ENCODE measurements around the gene TXNRD2.

TXNRD2 gene

DNA sequence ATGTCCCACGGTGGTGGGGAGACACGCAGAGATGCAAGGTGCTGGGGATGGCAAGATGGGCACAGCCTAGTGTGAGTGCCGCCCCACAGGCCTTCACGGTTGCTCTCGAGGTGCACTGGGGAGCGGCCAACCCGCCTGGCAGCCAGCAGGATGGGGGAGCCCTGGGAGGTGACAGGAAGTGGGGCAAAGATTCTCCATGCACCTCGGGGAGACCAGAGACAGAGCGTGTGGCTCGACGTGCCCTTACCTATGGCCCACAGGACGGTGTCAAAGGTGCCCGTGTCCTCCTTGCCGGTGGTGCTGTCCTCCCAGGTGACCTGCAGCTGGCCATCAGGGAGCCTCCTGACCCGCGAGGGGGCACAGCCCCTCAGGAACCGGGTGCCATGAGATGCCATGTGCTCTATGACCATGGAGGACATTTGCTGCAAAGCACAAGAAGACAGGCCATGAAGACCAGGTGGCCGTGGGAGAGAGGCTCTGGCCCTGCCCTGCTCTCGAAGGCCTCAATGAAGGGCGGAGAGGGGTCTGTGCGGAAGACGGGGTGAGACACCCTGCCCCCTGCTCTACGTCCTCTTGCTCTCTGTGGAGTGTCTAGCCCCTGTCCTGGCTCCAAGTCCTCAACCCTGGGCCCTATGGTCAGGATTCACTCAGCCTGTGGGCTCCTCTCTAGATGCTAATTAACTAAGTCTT, 46.3 kb downstream of the TXNRD2 start:
- H3K36me3 ChIP-seq (ENCODE audit: insufficient read depth, low read length), result no peaks in the 10 kb centered on the region
- H3K4me3 ChIP-seq (ENCODE audit: low read length), result no peak overlapping the region
- peaks cover 26% of the 10 kb centered on the region for H3K4me1 ChIP-seq (ENCODE audit: insufficient read depth, low read length)
- no peaks in the 10 kb centered on the region for H3K9me3 ChIP-seq (ENCODE audit: insufficient read depth, low read depth, low read length)
- WGBS, result 94% methylated on average over 23 of the region's 23 CpGs
- no peak overlapping the region for H3K9ac ChIP-seq (ENCODE audit: low read depth, low read length)
- no peak overlapping the region for H3K27ac ChIP-seq (ENCODE audit: low read depth, low read length)
- H3K27me3 ChIP-seq (ENCODE audit: insufficient read depth, low read length), result no peaks in the 10 kb centered on the region

DNA sequence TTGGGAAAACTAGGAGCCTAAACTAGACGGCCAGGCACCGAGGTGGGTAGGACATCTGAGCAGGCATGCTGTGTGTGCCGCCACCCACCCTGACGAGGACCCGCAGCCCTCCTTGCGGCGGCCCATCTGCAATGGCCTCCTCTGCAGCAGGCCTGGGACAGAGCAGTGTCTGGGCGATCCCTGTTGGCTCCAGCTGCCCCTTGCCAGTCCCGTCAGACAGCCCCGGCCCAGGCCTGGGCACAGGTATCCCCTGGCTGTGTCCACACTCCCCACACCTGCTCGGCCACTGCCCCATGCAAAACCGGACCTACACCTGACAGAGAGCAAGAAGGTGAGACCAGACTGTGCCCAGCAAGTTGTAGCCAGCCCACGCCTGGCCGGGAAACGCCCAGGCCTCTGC, 48.3 kb downstream of the TXNRD2 start:
- no peaks in the 10 kb centered on the region for H3K9me3 ChIP-seq (ENCODE audit: insufficient read depth, low read depth, low read length)
- no peak overlapping the region for H3K9ac ChIP-seq (ENCODE audit: low read depth, low read length)
- no peaks in the 10 kb centered on the region for H3K36me3 ChIP-seq (ENCODE audit: insufficient read depth, low read length)
- H3K4me1 ChIP-seq (ENCODE audit: insufficient read depth, low read length), result peaks cover 26% of the 10 kb centered on the region
- no peak overlapping the region for H3K27ac ChIP-seq (ENCODE audit: low read depth, low read length)
- WGBS, result 94% methylated on average over 15 of the region's 15 CpGs
- no peaks in the 10 kb centered on the region for H3K27me3 ChIP-seq (ENCODE audit: insufficient read depth, low read length)
- H3K4me3 ChIP-seq (ENCODE audit: low read length), result no peak overlapping the region

DNA sequence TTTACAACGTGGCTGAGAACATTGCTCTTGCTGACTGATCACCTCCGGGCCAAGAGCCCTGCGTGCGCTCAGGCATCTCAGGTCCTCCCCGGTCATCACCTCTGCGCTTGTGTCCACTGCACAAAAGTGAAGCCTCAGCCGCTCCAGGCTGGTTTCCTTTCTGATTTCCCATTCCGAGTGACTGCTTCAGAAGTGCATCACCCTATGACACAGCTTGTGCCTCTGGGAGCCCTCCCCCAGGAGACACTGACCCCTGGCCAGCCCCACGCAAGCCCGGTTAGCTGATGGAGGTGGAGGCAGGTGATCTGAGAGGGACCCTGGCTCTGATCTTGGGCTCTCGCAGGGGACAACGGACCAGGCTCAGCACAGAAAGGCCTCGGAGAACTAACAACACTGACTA, 48.7 kb downstream of the TXNRD2 start:
- H3K4me3 ChIP-seq (ENCODE audit: low read length), result no peak overlapping the region

DNA sequence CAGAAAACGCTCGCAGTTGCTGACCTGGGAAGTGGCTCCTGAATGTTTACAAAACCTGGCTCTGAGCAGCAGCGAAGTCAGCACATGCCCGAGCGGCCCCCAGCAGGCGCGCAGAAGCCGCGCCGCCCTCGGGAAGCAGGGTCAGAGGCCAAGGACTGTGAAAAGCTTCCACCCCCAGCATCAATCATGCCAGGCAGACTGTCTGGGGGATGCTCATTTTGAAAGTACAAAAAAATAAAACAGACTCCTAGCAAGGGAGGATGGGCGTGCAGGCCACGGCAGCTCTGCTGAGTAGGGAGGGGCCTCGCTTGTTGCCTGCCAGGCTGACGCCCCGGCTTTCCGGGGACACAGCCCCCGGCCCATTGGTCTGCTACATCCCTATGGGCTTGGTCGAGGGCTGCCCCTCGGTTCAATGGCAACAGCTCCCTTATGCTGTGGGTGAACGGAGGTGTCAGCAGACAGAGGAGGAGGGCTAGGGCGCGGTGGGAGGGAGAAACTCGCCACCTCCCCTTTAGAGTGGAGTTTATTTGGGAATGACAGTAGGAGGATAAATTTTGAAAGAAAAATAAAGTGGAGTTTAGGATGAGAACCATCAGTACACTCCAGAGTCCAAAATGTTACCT, 49.2 kb downstream of the TXNRD2 start:
- 70% methylated on average over 24 of the region's 24 CpGs for WGBS
- Histone ChIP-seq H3K36me3 (ENCODE audit: insufficient read depth, low read length) (no peaks in the 10 kb centered on the region), H3K4me1 (ENCODE audit: insufficient read depth, low read length) (peaks cover 26% of the 10 kb centered on the region), H3K27ac (ENCODE audit: low read depth, low read length) (peak overlapping the region; percentile 72), H3K9me3 (ENCODE audit: insufficient read depth, low read depth, low read length) (no peaks in the 10 kb centered on the region), H3K4me3 (ENCODE audit: low read length) (no peak overlapping the region), H3K9ac (ENCODE audit: low read depth, low read length) (peak overlapping the region; percentile 45; the same call in 1 of the 2 replicates), H3K27me3 (ENCODE audit: insufficient read depth, low read length) (no peaks in the 10 kb centered on the region)

More for the DNA sequence above, 48.7 kb downstream of the TXNRD2 start:
- Histone ChIP-seq H3K27me3 (ENCODE audit: insufficient read depth, low read length) (no peaks in the 10 kb centered on the region), H3K4me1 (ENCODE audit: insufficient read depth, low read length) (peaks cover 26% of the 10 kb centered on the region), H3K9me3 (ENCODE audit: insufficient read depth, low read depth, low read length) (no peaks in the 10 kb centered on the region), H3K9ac (ENCODE audit: low read depth, low read length) (no peak overlapping the region), H3K36me3 (ENCODE audit: insufficient read depth, low read length) (no peaks in the 10 kb centered on the region), H3K27ac (ENCODE audit: low read depth, low read length) (no peak overlapping the region)
- 90% methylated on average over 13 of the region's 13 CpGs for WGBS

DNA sequence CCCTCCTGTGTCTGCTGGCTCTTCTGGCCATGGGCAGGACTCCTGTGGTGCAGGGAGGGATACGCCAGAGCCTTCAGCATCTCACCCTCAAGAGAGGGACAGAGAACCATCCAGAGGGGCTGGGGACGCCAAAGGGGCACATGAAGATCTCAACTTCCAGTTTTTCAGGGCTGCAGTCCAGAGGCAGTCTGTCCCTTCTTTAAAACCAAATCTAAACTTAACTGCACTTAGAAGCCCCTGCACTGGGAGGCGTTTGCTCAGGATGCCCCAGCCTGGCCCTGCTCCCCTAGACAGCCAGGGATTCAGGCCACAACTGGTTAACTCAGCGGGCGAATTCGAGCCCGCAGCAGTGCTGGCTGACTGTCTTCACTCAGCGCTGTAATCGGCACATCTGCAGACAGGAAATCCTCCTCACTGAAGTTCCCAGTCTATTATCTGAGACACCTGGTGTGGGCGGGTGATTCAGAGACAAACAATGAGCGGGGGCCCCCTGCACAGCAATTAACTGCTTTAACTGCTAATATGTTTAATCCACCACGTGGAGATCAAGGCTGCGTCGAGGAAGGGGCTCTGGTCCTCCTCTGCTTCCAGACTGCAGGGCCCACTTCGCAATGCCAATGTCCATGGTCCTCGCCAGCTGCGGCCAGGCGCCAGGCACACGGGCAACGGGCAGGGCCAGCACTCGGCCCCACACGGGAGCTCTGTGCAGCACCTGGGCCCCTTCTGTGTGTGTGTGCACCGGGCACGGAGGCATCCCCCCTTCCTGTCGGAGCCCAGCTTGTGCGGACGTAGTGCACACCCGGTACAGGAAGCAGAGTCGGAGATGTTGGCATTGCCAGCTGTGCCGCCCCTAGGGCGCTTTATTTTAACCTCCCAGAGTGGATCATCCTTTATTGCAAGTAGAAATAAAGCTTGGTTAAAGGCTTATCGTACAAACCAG, 50.0 kb downstream of the TXNRD2 start:
- Histone ChIP-seq H3K27ac (ENCODE audit: low read depth, low read length) (peak overlapping the region; percentile 72), H3K9ac (ENCODE audit: low read depth, low read length) (peak overlapping the region; percentile 45), H3K36me3 (ENCODE audit: insufficient read depth, low read length) (no peaks in the 10 kb centered on the region), H3K27me3 (ENCODE audit: insufficient read depth, low read length) (no peaks in the 10 kb centered on the region), H3K4me3 (ENCODE audit: low read length) (no peak overlapping the region), H3K4me1 (ENCODE audit: insufficient read depth, low read length) (peaks cover 26% of the 10 kb centered on the region), H3K9me3 (ENCODE audit: insufficient read depth, low read depth, low read length) (no peaks in the 10 kb centered on the region)
- 45% methylated on average over 32 of the region's 32 CpGs for WGBS

DNA sequence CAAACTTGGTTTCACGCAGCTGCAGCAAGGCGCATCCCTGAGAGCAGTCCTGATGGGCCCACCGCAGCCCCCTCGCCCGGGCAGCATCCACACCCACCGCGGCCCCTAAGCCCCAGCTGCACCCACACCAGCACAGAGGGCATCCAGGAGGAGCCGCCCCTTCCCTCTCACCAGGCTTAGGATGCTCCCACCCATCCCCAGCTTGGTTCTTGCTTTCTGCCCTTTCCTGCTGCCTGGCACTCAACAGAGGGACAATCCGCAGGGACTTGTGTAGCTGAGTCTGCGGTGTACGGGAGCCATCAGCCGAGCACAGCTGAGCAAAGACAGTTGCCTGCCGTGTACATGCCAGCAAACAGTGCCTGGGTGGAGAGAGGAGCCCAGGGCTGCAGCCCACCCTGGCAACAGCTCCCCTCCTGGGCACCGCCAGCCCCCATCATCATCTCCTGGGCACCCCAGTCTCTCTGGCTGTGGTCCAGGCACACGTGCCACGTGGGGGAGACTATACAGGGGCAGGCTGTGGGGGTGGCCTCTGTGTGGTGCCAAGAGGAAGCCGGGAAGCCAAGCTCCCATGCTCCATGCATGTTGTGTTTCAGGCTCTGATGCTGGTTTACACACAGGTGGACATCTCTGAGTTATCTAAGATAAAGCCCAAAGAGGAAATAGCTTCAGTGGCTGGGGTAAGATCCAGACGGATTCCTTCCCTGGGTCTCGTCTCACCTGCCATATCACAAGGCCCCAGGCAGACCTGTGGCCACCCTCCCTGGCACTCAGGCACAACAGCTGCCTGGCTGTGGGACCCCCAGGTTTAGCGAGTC, 50.9 kb downstream of the TXNRD2 start:
- 90% methylated on average over 20 of the region's 20 CpGs for WGBS
- Histone ChIP-seq H3K9me3 (ENCODE audit: insufficient read depth, low read depth, low read length) (no peaks in the 10 kb centered on the region), H3K27ac (ENCODE audit: low read depth, low read length) (peak overlapping the region; percentile 63), H3K36me3 (ENCODE audit: insufficient read depth, low read length) (no peaks in the 10 kb centered on the region), H3K4me1 (ENCODE audit: insufficient read depth, low read length) (peaks cover 26% of the 10 kb centered on the region), H3K27me3 (ENCODE audit: insufficient read depth, low read length) (no peaks in the 10 kb centered on the region), H3K9ac (ENCODE audit: low read depth, low read length) (peak overlapping the region; percentile 39), H3K4me3 (ENCODE audit: low read length) (no peak overlapping the region)

DNA sequence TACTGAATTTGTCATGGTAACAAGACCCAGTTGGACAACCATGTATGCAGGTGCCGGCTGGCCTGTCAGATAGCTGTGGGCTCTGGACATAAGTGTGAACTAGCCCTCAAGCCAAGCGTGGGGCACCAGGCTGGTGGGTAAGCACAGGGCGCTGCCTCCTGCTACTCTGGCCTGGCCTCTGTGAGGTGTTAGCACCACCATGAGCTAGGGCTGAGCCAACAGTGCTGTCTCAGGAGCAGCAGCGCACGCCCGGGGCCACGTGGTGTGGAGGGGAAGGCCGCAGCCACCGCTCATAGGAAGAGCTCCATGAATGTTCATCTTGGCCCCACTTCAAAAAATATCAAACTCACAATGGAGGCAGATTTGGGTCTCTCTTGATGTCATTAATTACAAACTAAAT, 51.7 kb downstream of the TXNRD2 start:
- H3K4me1 ChIP-seq (ENCODE audit: insufficient read depth, low read length), result peaks cover 26% of the 10 kb centered on the region
- H3K9me3 ChIP-seq (ENCODE audit: insufficient read depth, low read depth, low read length), result no peaks in the 10 kb centered on the region
- no peak overlapping the region for H3K4me3 ChIP-seq (ENCODE audit: low read length)
- no peaks in the 10 kb centered on the region for H3K27me3 ChIP-seq (ENCODE audit: insufficient read depth, low read length)
- H3K27ac ChIP-seq (ENCODE audit: low read depth, low read length), result no peak overlapping the region
- WGBS, result 89% methylated on average over 9 of the region's 9 CpGs
- no peak overlapping the region for H3K9ac ChIP-seq (ENCODE audit: low read depth, low read length)
- H3K36me3 ChIP-seq (ENCODE audit: insufficient read depth, low read length), result no peaks in the 10 kb centered on the region

DNA sequence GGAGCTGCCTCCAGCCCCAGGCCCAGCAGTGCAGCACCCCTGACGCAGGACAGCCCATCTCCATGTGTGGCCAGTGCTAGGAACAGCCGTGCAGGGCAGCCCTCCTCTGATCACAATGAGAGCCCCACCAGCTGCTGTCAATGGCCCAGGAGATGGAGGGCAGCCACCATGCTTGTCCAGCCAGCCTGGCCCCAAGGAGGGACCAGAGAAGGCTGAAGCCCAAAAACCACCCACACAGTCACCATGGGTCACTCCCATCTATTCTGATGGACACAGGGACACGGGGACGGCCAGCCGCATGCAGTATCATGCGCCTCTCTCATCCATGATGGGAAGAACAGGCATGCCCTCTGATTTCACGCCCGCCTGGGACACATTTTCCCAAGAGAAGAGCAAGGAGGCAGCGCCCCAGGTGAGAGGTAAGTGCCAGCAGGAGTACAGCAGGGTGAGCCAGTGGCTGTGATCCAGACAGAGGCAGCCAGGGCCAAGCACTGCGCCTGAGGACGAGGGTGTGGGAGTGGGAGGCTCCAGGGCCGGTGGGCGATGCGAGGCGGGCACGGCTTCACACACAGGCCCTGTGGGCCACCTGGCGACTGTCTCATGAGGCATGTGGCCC, 53.4 kb downstream of the TXNRD2 start:
- Histone ChIP-seq H3K9ac (ENCODE audit: low read depth, low read length) (no peak overlapping the region), H3K4me1 (ENCODE audit: insufficient read depth, low read length) (peaks cover 26% of the 10 kb centered on the region), H3K27me3 (ENCODE audit: insufficient read depth, low read length) (no peaks in the 10 kb centered on the region), H3K9me3 (ENCODE audit: insufficient read depth, low read depth, low read length) (no peaks in the 10 kb centered on the region), H3K27ac (ENCODE audit: low read depth, low read length) (no peak overlapping the region), H3K36me3 (ENCODE audit: insufficient read depth, low read length) (no peaks in the 10 kb centered on the region), H3K4me3 (ENCODE audit: low read length) (no peak overlapping the region)
- WGBS, result 96% methylated on average over 17 of the region's 17 CpGs

DNA sequence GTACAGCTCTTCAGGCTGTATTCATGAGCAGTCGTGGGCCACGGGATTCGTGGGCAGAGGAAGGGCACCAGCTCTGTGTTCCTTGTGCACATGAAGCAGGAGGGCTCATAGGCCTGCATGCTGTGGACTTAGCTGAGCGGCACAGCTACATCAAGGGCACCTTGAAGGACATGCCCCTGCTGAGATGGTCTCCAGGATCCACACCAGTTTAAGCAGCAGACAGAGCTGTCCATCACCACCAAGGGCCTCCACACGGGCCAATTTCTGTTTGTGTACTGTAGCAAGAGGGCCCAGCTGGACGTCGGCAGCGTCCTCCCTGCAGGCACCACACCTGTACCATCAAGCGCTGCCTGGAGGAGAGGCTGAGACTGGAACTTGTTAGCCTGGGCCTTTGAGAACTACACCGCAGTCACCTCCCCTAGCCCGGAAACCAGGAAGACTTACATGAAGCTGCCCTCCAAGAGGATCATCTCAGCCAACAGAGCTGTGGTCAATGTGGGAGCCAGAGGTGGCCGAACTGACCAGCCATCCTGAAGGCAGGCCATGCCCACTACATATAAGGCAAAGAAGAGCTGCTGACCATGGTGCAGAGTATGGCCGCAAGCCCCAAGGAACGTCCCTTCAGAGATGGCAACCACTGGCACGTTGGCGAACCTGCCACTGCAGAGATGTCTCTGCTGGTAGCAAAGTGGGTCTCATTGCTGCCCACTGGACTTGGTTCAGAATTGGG, 54.2 kb downstream of the TXNRD2 start:
- no peak overlapping the region for H3K4me3 ChIP-seq (ENCODE audit: low read length)
- H3K27ac ChIP-seq (ENCODE audit: low read depth, low read length), result no peak overlapping the region
- H3K9ac ChIP-seq (ENCODE audit: low read depth, low read length), result no peak overlapping the region
- 93% methylated on average over 16 of the region's 16 CpGs for WGBS
- no peaks in the 10 kb centered on the region for H3K27me3 ChIP-seq (ENCODE audit: insufficient read depth, low read length)
- no peaks in the 10 kb centered on the region for H3K9me3 ChIP-seq (ENCODE audit: insufficient read depth, low read depth, low read length)
- H3K4me1 ChIP-seq (ENCODE audit: insufficient read depth, low read length), result peaks cover 20% of the 10 kb centered on the region
- no peaks in the 10 kb centered on the region for H3K36me3 ChIP-seq (ENCODE audit: insufficient read depth, low read length)

Measured in HUES64 (cell line).